ENCODE results near the gene ZDHHC8.

Gene ZDHHC8, protein sequence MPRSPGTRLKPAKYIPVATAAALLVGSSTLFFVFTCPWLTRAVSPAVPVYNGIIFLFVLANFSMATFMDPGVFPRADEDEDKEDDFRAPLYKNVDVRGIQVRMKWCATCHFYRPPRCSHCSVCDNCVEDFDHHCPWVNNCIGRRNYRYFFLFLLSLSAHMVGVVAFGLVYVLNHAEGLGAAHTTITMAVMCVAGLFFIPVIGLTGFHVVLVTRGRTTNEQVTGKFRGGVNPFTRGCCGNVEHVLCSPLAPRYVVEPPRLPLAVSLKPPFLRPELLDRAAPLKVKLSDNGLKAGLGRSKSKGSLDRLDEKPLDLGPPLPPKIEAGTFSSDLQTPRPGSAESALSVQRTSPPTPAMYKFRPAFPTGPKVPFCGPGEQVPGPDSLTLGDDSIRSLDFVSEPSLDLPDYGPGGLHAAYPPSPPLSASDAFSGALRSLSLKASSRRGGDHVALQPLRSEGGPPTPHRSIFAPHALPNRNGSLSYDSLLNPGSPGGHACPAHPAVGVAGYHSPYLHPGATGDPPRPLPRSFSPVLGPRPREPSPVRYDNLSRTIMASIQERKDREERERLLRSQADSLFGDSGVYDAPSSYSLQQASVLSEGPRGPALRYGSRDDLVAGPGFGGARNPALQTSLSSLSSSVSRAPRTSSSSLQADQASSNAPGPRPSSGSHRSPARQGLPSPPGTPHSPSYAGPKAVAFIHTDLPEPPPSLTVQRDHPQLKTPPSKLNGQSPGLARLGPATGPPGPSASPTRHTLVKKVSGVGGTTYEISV

DNA sequence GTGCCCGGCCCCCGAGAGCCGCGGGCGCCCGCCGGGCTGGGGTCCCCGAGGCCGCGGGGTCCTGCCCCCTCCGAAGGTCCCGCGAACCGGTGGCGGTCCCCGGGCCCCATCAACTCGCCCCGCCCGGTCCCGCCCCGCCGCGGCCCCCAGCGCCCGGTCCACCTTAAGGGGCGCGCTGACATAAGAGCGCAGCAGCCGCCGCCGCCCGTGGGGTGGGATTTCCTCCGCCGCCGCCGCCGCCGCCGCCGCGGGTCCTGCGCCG is at the start of gene ZDHHC8:
Gene ZDHHC8 (plus strand): TSS at position 208 of the 262 bp plus-strand sequence. CDS start 144 bp downstream, outside the sequence.
- no peak for DNase-seq

GRCh38 chr22:20083157-20083890 is 48.3 kb upstream of the ZDHHC8 start:
- DNase-seq: no peak

DNA sequence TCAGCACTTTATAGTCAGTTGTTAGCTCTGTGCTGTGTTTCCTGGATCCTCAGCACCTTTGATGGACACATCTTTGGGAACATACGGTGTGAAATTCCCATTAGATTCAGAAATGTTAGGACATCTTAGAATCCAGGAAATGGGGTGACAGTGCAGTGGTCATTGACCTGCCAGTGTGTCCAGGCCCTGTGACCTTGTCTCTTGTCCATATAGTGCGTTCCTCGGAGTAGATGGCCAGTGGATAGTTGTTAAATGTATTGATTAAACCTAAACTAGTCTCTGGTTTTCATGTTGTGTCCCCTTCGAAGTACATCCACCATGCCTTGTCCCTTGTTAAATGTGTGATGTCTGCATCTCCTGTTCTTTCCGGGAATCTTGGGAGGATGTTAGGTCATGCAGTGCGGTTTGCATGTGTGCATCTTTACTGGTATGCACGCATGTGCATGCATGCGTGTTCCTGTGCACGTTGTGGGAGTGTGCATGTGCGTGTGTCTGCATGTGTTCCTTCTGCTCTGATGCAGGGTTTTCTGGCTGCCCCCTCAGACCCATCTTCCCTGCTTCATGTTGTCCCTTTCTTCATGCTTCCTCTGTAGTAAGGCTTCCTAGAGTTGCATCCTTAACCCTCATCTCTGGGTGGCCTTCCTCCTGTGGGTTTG is 47.6 kb upstream of the ZDHHC8 start:
- no peak for DNase-seq

- no peak for DNase-seq
These were observed 46.8 kb upstream of the ZDHHC8 start for GRCh38 chr22:20084547-20085413.

- no peak for DNase-seq
These were observed 46.0 kb upstream of the ZDHHC8 start for GRCh38 chr22:20085651-20086050.

- no peak for DNase-seq
These were observed 45.5 kb upstream of the ZDHHC8 start for GRCh38 chr22:20086101-20086599.

- no peak for DNase-seq
These were observed 44.8 kb upstream of the ZDHHC8 start for GRCh38 chr22:20086763-20087162.

- no peak for DNase-seq
These were observed 44.0 kb upstream of the ZDHHC8 start for GRCh38 chr22:20087319-20088262.

DNA sequence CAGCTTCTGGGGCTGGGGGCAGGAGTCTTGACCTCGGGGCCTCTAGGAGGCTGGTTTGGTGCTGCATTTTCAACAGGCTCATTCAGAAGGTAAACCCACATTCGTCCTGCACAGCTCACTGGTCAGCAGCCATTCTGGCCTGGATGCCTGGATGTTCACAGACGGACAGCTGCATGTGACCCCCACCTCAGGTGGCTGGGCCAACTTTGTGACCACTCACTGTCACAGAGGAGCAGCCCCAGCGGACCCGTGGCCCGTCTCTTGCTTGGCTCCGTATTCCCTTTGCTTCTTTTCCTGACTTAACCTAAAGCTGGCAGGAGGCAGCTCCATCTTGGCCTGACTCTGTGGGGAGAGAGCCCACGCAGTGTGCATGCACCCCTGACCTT is 43.3 kb upstream of the ZDHHC8 start:
- DNase-seq: no peak

DNA sequence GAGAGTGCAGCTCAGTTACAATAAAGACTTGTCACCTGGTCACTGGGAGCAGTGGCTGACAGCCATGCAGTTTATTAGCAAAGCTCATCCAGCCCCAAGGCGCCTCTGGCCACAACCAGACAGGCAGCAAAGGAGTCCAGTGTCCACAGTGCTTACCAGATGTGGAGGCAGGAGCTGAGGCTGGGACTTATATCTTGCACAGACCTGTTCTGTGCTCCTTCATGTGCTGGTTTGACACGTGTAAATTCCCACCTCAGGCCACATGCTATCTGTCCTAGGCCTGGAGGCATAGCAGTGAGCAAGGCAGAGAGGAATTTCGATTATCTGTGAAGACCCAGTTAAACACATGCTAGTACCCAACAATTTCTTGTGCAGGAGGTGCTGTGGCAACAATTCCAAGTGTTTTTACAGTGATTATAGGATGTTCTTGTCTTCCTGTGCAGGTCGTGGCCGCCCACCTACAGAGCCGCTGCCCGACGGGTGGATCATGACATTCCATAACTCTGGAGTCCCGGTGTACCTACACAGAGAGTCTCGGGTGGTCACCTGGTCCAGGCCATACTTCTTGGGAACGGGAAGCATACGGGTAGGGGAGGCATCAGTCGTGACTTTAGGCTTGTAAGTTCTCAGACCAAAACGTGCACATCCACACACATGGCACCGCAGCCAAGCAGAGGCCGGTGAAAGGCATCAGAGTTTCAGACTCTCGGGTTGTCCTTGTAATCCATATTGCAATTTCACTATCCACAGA is 42.2 kb upstream of the ZDHHC8 start:
- no peak for DNase-seq

DNA sequence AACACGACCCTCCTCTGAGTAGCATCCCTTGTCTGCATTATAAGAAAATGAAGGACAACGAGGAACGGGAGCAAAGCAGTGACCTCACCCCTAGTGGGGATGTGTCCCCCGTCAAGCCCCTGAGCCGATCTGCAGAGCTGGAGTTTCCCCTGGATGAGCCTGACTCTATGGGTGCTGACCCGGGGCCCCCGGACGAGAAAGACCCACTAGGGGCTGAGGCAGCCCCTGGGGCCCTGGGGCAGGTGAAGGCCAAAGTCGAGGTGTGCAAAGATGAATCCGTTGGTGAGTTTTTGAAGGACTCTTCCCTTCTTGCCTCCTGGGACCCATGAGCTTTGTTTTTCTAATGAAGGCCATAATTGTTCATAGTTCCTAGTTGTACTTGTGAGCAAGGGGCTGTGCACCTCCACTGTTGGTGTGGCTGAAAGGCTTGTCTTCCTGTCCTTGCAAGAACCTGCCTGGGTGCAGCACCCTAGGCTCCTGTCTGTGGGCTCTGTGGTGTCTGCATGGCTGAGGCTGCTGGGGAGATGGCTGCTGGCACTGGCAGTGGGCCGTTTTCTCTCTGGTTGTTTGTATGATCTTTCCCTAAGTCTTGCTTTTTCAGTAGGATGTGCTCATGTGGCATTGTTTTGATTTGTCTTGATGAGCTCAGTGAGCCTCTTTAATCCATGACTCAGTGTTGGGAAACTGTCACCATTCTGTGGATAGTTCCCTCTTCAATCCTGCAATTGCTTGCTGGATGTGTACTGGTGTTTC is 41.5 kb upstream of the ZDHHC8 start:
- DNase-seq: no peak

DNA sequence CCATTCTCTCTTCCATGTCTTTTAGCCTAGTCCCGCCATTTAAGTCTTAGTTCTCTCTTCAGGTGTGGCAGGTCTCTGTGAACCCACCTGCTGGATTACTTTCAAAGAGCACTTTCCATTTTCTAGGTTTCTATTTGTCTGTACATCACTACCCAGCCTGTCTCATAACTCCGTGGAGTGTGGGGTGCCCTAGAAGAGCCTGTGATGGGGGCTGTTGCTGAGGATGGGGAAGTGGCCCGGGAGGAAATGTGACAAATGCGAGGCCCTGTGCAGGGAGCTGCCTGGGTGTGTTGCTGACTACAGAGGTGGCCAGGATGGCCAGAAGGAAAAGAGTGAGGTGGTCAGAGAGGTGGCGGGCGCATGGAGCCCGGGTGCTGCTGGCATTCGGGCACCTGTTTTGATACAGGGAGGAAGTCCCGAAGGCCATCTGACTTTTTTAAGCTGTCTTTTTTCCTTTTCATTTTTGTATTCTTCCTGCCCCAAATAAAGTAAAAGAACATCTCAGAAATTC is 40.8 kb upstream of the ZDHHC8 start:
- DNase-seq: no peak

- DNase-seq: no peak
These were observed 39.7 kb upstream of the ZDHHC8 start for GRCh38 chr22:20091690-20092476.

DNA sequence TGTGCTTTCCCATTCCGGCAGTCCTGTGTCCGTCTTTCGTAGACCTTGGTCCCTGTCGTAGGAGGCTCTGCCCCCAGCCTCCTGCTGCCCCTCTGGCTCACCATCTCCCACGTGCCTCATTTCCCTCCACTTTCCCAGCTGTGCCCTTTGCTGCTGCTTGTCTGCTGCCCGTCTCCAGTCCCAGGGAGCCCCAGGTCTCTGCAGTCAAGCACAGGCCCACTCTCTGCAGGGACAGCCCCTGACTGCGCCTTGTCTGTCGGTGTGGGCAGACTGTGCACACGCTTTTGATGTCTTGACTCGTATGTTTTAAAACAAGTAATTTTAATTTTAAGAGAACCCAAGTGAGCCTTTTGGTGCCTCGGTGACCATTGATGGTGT is 39.1 kb upstream of the ZDHHC8 start:
- DNase-seq: no peak

GRCh38 chr22:20093418-20094196 is 38.0 kb upstream of the ZDHHC8 start:
- no peak for DNase-seq

DNA sequence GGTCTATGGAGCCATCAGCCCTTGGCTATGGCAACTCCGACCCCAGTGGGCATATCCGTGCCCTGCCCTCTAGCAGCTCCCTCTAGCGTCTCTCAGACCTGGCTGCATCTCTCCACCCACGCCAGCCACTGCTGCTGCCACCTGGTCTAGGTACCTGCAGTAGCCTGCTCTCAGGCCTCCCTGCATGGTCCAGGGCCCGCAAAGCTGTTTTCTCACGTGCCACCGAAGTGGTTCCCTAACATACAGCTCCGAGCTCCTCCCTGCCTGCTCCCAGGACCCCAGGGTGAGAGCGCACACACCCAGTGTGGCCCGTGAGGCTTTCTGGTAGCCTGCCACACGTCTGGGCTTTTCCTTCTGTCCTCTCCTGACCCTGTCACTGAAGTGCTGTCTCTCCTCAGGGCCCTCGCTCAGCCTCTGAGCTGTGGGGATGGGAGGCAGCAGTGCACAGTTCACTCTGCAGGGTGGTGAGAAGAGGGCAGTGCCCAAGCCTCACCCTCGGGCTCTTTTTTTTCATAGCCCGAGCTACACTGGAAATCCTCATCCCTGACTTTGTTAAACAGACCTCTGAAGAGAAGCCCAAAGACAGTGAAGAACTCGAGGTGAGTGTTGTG is 37.3 kb upstream of the ZDHHC8 start:
- DNase-seq: no peak

DNA sequence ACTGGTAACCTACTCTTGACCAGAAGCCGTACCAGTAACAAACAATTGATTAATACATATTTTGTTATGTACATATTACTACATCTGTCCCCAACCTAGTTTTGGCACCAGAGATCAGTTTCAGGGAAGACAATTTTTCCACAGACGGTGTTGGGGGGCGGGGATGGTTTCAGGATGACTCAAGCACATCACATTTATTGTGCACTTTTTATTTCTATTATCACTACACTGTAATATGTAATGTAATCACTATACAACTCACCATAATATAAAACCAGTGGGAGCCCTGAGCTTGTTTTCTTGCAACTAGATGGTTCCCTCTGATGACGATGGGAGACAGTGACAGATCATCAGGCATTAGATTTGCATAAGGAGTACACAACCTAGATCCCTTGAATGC is 36.1 kb upstream of the ZDHHC8 start:
- no peak for DNase-seq
